NCI-H1092 treated with DMSO at 0.1 percent for 48 hours (cell line): ENCODE results near the gene URB1.
"Not testable (repeated sequence)": the region's sequence is repeated elsewhere in the genome, so short reads cannot be mapped to it uniquely, and the experiment has no call there.

Experiments used
- DNase-seq: peaks from one replicate; lab custom pipeline; 2025; lab: John Stamatoyannopoulos, UW

Gene URB1

GRCh38 chr21:32392880-32393676, at the start of gene URB1:
TSS of gene URB1 (minus strand) at chr21:32393012. CDS start at chr21:32392910, 102 bp downstream.
- DNase-seq, result peak; percentile 84

DNA sequence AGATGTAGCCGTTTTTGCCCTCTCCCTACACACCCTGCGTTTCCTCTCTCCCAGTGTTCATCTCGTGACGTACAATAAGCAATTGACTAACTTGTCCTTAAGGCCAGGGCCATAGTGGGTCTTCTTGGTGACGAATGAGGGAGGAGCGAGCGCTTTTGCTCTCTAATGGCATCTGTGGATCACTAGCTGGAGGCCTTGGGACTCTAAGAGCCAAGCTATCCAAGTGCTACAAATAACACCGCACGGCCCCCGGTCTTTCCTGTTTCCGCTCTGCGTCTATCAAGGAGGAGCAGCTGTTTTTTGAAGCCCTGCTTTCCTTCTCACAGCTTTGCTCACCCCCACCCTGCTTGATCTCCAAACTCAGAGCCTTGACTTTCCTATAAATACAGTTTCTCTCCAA, 44.9 kb upstream of the URB1 start:
- no peak for DNase-seq

- DNase-seq, result not testable (repeated sequence)
Observed at GRCh38 chr21:32432982-32433660, 40.3 kb upstream of the URB1 start.

GRCh38 chr21:32427958-32428623, 35.3 kb upstream of the URB1 start:
- DNase-seq, result no peak

GRCh38 chr21:32426592-32427051, 33.8 kb upstream of the URB1 start:
- no peak for DNase-seq

- no peak for DNase-seq
Observed at GRCh38 chr21:32426066-32426465, 33.3 kb upstream of the URB1 start.

DNA sequence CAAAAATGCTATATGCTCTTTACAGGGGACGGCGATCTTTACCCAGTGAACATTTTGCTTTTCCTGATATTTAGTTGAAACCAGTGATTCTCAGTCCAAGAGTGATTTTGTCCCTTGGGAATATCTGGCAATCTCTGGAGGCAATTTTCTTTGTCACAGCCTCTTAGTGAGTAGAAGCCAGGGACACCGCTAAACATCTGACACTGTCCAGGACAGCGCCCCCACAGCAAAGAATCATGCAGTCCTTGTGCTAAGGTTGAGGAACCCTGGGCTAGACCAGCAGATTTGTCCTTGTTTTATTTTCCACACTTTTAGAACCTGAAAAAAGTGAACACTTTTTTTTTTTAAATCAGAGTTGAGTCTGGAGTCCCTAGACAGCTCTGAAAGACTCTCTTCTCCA, 32.8 kb upstream of the URB1 start:
- no peak for DNase-seq

- DNase-seq, result no peak
Observed at GRCh38 chr21:32424674-32425073, 31.9 kb upstream of the URB1 start.

DNA sequence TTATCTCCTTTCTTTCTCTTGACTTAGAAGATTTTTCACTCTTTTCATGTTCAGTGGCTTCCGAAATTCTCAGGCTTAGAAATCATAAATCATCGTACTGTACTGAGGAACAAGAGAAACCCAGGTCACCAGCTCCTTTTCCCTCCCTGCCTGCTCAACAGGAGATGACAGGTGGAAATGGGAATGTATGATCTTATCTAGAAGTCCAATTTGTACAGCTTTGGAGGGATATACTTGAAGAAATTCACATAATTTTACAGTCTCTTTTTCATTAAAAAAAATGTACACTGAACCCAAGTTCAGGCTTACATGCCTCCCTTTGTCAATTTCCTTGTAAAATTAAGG, 31.4 kb upstream of the URB1 start:
- DNase-seq, result no peak

DNA sequence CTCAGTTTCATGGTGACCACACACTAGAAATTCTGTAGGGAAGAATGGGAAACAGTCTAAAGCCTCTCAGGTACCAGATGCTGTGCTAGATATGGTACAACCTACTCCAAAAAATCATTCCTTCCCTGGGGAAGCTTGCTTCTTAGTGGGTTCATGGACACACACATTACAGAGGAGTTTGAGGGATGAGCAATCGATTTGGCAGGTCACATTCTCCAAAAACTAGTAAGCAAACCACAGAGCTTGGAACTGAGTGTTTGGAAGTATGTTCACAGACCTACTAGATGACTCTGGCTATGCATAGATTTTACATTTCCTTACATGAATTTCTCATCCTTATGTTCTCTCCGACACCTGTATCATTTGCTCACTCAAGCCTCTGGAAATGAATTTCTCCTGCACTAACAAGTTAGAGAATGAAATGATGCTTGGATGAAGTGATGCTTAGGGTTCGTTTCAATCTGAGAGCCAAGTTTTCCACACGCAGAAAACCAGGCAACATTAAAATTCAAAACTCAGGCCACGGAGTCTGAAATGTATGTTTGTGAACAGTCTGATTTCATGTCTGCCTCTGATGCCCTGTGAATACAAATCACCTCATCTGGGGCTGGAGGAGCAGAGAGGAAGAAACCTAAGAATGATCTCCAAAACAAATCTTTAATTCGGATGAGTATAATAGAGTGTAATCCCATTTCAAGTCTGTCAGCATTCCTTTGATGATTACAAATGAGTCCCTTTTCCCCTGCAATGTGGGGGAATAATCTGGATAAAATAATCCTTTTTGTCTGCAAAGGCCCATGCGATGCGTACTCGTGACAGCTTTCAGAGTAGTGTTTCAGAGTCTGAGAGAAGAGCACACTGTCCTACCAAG, 30.7 kb upstream of the URB1 start:
- no peak for DNase-seq

DNA sequence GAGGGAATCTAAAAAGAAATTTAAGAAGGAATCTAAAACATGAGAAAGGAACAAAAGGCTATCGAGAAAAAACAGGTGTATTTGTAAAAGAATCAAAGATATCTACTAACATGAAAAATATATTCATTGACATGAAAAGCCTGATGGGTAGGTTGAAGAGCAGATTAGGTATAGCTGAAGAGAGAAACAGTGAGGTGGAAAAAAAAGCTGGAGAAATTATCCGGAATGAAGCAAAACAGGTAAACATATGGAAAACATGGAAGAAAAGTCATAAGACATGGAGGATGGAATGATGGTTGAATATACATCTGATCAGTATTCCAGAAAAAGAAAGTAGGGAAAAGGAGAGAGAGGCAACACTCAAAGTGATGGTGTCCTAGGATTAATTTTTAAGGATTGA, 29.3 kb upstream of the URB1 start:
- DNase-seq, result no peak

DNA sequence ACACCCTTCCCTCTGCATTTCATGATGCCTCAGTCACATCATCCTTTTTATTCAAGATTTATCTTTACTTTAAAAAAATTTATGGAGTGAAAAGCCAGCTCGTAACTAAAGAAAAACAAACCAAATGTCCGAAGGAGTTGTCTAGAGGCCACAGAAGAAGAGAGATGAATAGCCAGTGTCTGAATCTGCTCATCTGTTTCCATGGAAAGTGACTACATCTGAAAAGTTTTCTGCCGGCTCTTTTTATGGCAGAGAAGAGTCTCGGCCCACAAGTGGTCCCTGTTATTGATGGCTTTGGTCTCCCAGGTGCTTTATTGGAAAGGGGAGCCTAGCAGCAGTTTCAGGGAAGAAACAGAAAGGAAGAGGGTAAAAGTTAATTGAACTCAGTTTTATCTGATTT, 25.3 kb upstream of the URB1 start:
- no peak for DNase-seq

GRCh38 chr21:32415451-32416398, 22.9 kb upstream of the URB1 start:
- no peak for DNase-seq

GRCh38 chr21:32414579-32415358, 22.0 kb upstream of the URB1 start:
- DNase-seq, result no peak

DNA sequence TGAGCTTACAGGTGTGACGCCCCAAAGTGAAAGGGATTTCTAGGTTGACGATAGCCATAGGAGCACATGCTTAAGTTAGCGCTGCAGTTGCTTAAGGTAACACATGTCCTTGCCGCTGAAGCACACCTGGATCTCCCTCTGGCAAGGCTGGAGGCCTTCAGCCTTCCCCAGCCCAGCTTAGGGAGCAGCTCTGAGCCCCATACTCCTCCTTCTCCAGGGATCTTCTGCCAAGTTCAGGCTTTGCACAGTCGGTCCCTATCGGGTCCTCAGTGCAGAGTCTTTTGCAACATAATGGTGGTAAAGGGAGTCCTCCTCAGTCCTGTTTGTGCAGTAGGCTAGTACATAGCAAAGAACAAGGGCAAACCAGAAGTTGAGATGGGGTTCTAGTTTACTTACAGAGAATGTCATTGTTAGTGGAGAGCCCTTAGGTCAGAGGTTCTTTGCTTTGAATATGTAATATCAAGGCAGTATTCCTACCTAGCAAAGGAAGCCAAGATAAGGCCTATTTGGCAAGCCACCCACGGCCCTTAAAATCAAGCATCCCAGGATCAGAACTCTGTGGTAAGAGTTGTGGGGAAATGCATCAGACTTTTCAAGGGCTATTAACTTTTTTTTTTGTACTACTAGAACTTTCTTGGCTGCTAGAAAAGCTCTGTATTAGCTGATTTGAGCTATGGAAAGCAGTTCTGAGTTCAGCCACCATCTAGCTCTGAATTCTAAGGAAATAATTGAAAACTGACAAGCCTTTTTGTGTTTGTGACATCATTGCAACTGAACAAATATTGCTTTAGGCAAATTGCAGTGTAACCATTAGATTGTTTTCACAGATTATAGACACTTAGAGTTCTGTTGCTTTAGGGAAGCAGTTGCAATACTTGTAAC, 21.1 kb upstream of the URB1 start:
- DNase-seq, result no peak

DNA sequence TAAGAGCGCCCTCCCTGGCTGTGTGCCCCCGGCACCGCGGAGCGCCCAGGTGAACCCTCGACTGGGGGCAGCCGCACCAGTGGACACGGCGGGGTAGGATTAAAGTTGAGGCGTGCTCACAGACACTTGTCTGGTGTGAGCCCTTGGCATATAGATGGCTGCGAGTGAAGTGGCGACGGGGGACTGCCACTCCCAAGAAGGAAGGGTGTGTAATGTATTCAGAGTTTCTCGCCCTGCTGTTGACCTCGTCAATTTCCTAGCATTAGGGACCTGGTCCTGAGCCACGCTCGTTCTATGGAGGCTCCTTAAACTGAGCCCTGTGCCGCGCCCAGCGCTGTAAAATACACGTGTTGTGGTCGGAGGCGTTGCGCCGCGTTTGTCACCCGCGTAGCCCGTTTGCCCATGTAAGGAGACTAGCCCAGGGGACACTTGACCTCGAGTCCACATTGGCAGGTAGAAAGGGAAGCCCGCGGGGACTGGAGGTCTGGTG, 20.2 kb upstream of the URB1 start:
- no peak for DNase-seq

DNA sequence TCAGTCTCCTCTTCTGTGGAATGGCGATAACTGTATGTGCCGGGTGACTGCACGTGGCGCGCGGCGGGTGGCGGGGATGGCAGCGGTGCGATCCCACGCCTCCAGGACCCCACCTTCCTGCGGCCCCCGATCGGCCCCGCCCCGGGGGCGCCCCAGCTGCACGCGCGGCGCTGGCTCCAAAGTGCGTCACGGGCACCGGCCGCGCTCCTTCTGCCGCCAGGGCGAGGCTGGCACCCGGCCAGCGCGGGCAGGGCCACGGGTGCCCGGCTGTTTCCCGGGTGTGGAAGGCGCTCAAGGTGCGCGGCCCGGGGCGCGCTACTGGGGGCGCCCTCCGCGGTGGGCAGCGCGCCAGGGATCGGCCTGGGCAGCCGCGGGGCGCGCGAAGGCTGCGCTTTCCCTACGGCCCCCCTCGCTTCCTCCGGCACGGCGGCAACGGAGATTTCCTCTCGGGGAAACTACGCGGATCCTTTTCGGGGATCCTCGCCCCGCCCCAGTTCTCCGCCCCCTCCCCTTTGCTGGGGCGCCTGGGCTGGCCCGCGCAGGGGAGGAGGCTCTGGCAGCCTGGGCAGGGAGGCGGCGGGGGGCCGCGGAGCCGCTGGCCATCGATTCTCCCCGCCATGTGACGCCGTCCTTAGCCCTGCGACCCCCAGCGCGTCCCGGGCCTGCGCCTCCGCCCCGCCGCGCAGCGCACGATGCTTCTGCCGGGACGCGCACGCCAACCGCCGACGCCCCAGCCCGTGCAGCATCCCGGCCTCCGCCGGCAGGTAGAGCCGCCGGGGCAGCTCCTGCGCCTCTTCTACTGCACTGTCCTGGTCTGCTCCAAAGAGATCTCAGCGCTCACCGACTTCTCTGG, 19.6 kb upstream of the URB1 start, which contains the start of gene EVA1C:
EVA1C (plus strand) TSS at position 545 of the 853 bp plus-strand sequence; CDS start at position 693, 148 bp downstream.
- DNase-seq, result no peak
